ENCODE data around the gene KDM5A.

GRCh38 chr12:288687-289086, 100.4 kb downstream of the KDM5A start:
- TF ChIP-seq CTCF (IDR thresholded peaks at IDR 0.05) = no peak
- no peak for TF ChIP-seq POLR2AphosphoS5 (IDR thresholded peaks at IDR 0.05; ENCODE audit: insufficient read depth in 1 of 2, low read depth in 1 of 2)
- TF ChIP-seq POLR2A (IDR thresholded peaks at IDR 0.05) = no peak

Data from vagina (tissue), 2 donors.